Measurements from ENCODE around the gene RAD51B.

DNA sequence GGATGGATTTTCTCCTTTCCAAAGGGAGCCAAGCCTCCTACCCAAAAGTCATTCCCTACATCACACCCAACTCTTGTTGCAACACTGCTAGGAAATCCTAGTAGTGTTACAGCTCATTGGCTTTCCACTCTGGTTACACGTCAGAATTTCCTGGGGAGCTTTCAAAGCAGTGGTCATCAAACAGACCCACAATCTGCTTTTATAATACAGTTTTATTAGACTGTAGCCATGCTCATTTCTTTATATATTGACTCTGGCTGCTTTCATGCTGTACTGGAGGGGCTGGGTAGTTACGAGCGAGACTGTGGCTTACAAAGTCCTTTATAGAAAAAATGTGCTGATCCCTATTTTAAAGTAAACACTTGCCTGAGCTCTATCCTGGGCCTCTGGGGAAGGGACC, 37.5 kb upstream of the RAD51B start:
- TF ChIP-seq, protein P1, sequence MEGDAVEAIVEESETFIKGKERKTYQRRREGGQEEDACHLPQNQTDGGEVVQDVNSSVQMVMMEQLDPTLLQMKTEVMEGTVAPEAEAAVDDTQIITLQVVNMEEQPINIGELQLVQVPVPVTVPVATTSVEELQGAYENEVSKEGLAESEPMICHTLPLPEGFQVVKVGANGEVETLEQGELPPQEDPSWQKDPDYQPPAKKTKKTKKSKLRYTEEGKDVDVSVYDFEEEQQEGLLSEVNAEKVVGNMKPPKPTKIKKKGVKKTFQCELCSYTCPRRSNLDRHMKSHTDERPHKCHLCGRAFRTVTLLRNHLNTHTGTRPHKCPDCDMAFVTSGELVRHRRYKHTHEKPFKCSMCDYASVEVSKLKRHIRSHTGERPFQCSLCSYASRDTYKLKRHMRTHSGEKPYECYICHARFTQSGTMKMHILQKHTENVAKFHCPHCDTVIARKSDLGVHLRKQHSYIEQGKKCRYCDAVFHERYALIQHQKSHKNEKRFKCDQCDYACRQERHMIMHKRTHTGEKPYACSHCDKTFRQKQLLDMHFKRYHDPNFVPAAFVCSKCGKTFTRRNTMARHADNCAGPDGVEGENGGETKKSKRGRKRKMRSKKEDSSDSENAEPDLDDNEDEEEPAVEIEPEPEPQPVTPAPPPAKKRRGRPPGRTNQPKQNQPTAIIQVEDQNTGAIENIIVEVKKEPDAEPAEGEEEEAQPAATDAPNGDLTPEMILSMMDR (IDR thresholded peaks at IDR 0.05), result no peak
- no peak for TF ChIP-seq POLR2A (IDR thresholded peaks at IDR 0.05)
